H1 (cell line): ENCODE data around the gene CACNA2D4. TPM values are rescaled to one million over a fixed set of nuclear protein-coding genes. Genes with fewer than 3 reads are reported as not detected.

Experiments used
- CTCF ChIA-PET: fragments of 300-600 bp; sonication (Branson Sonifier 250); formaldehyde crosslinking; loops from one replicate; lab custom pipeline; 2021; ENCODE audit not compliant: partially characterized antibody; lab: Charles Lee
- POLR2A ChIA-PET: fragments of 300-600 bp; sonication (Branson Sonifier 250); formaldehyde crosslinking; loops from one replicate; lab custom pipeline; 2021; ENCODE audit warnings: inconsistent platforms; ENCODE audit not compliant: partially characterized antibody; lab: Charles Lee
- DNase-seq, 2 experiments: peaks; one replicate each; pipeline versions ENCODE4 v3.0.0 to v3.0.0-alpha.2; 2010 to 2022; ENCODE audit warnings: low spot score in 2 of 2, low read depth in 1 of 2, mixed read lengths in 1 of 2
- FAIRE-seq: peaks from 2 replicates; lab custom pipeline; 2011; peaks lifted over from hg19 to GRCh38; lab: Jason Lieb, UNC
- H2AFZ ChIP-seq: 2 replicates; pipeline ENCODE4 v1.8.1; 2012; ENCODE audit warnings: low read length, inconsistent platforms
- H2AK5ac ChIP-seq: 2 replicates; pipeline ENCODE4 v1.6.1; 2013; ENCODE audit warnings: low read depth, low read length
- H2BK120ac ChIP-seq: replicated peaks from 2 replicates; pipeline ENCODE3; 2013; ENCODE audit warnings: low read depth, low read length, inconsistent platforms
- H2BK12ac ChIP-seq: 2 replicates; pipeline ENCODE4 v1.6.1; 2013; ENCODE audit warnings: low read depth, low read length
- H2BK15ac ChIP-seq: 2 replicates; pipeline ENCODE4 v1.6.1; 2013; ENCODE audit warnings: low read length
- H2BK20ac ChIP-seq: 2 replicates; pipeline ENCODE4 v1.6.1; 2013; ENCODE audit warnings: low read length
- H2BK5ac ChIP-seq: 2 replicates; pipeline ENCODE4 v1.6.1; 2013; ENCODE audit warnings: low read depth, low read length
- H3K14ac ChIP-seq: 2 replicates; pipeline ENCODE4 v1.6.1; 2013; ENCODE audit warnings: inconsistent platforms; ENCODE audit not compliant: insufficient read length
- H3K18ac ChIP-seq: 2 replicates; pipeline ENCODE4 v1.6.1; 2013; ENCODE audit warnings: low read length; ENCODE audit errors: extremely low read depth
- H3K23ac ChIP-seq: 2 replicates; pipeline ENCODE4 v1.6.1; 2013; ENCODE audit warnings: inconsistent platforms; ENCODE audit not compliant: insufficient read length
- H3K23me2 ChIP-seq: 2 replicates; pipeline ENCODE4 v1.6.1; 2013; ENCODE audit warnings: low read depth, low read length
- H3K27ac ChIP-seq: 2 replicates; pipeline ENCODE4 v1.6.1; 2011; ENCODE audit warnings: low read depth, low read length, inconsistent platforms
- H3K27me3 ChIP-seq, 4 experiments: replicated peaks in 1 of 4; 1 replicate in 1 of 4; 2 replicates in 3 of 4; pipeline versions ENCODE4 v1.6.1 to v1.8.1; 2011 to 2013; ENCODE audit warnings: low read length in 3 of 4, mild to moderate bottlenecking in 3 of 4, inconsistent platforms in 2 of 4, mixed read lengths in 2 of 4, moderate library complexity in 1 of 4; ENCODE audit not compliant: control insufficient read depth in 3 of 4, insufficient read depth in 3 of 4; ENCODE audit errors: extremely low read depth in 1 of 4
- H3K36me3 ChIP-seq, 4 experiments: 2 replicates each; pipeline versions ENCODE4 v1.6.1 to v1.8.1; 2011 to 2013; ENCODE audit warnings: mild to moderate bottlenecking in 4 of 4, low read length in 3 of 4, moderate library complexity in 2 of 4, control low read depth in 1 of 4, inconsistent platforms in 1 of 4; ENCODE audit not compliant: insufficient read depth in 4 of 4, control insufficient read depth in 2 of 4
- H3K4ac ChIP-seq: replicated peaks from 2 replicates; pipeline ENCODE3; 2013; ENCODE audit warnings: low read length, low read depth, mixed read lengths, inconsistent platforms; ENCODE audit not compliant: insufficient read length
- H3K4me1 ChIP-seq, 4 experiments: replicated peaks in 1 of 4; 1 replicate in 1 of 4; 2 replicates in 3 of 4; pipeline versions ENCODE4 v1.6.1 to v1.8.1; 2011 to 2013; ENCODE audit warnings: low read length in 3 of 4, inconsistent platforms in 2 of 4, mixed read lengths in 1 of 4; ENCODE audit not compliant: insufficient read depth in 4 of 4, control insufficient read depth in 3 of 4
- H3K4me2 ChIP-seq, 2 experiments: 2 replicates each; pipeline versions ENCODE4 v1.6.1 to v1.8.1; 2011 to 2013; ENCODE audit warnings: low read depth in 2 of 2, low read length in 2 of 2, control low read depth in 1 of 2, inconsistent platforms in 1 of 2, mild to moderate bottlenecking in 1 of 2; ENCODE audit not compliant: insufficient read depth in 1 of 2
- H3K4me3 ChIP-seq, 4 experiments: fragments of 200-600, 300-600 bp in 1 of 4; sonication (generic), shearing (Covaris generic), sonication (Bioruptor Twin) in 1 of 4; 2 replicates each; pipeline versions ENCODE4 v1.5.1 to v1.8.1; 2011 to 2016; ENCODE audit warnings: low read length in 4 of 4, low read depth in 3 of 4, control low read depth in 2 of 4, inconsistent platforms in 2 of 4, mild to moderate bottlenecking in 2 of 4, mixed read lengths in 1 of 4, moderate library complexity in 1 of 4; ENCODE audit not compliant: insufficient read depth in 2 of 4; ENCODE audit errors: extremely low read depth in 1 of 4
- H3K56ac ChIP-seq: replicated peaks from 2 replicates; pipeline ENCODE3; 2013; ENCODE audit warnings: low read depth, mild to moderate bottlenecking, mixed read lengths, low read length, inconsistent platforms; ENCODE audit not compliant: insufficient read length
- H3K79me1 ChIP-seq: 2 replicates; pipeline ENCODE4 v1.6.1; 2013; ENCODE audit warnings: low read depth, low read length, control low read depth
- H3K79me2 ChIP-seq, 2 experiments: 2 replicates each; pipeline versions ENCODE4 v1.6.1 to v1.8.1; 2012 to 2013; ENCODE audit warnings: low read length in 2 of 2, mild to moderate bottlenecking in 2 of 2, inconsistent platforms in 1 of 2; ENCODE audit not compliant: insufficient read depth in 2 of 2, control insufficient read depth in 1 of 2
- H3K9ac ChIP-seq, 4 experiments: replicated peaks in 1 of 4; 1 replicate in 1 of 4; 2 replicates in 3 of 4; pipeline versions ENCODE4 v1.6.1 to v1.8.1; 2011 to 2013; ENCODE audit warnings: low read depth in 3 of 4, low read length in 3 of 4, control low read depth in 2 of 4, mild to moderate bottlenecking in 2 of 4, moderate library complexity in 2 of 4, inconsistent platforms in 1 of 4; ENCODE audit errors: extremely low read depth in 1 of 4
- H3K9me3 ChIP-seq, 2 experiments: 2 replicates each; pipeline versions ENCODE4 v1.6.1 to v1.8.1; 2012 to 2013; ENCODE audit warnings: mild to moderate bottlenecking in 2 of 2, moderate library complexity in 2 of 2, control low read depth in 1 of 2, inconsistent platforms in 1 of 2, low read depth in 1 of 2, low read length in 1 of 2, mixed read lengths in 1 of 2; ENCODE audit not compliant: insufficient read depth in 2 of 2
- H4K20me1 ChIP-seq, 2 experiments: replicated peaks in 1 of 2; 2 replicates each; pipeline versions ENCODE3 to v1.8.1; 2011 to 2013; ENCODE audit warnings: inconsistent platforms in 2 of 2, low read length in 2 of 2, mild to moderate bottlenecking in 1 of 2; ENCODE audit not compliant: insufficient read depth in 2 of 2, control insufficient read depth in 1 of 2
- H4K5ac ChIP-seq: 2 replicates; pipeline ENCODE4 v1.6.1; 2013; ENCODE audit warnings: low read length, low read depth, mixed read lengths, inconsistent platforms; ENCODE audit not compliant: insufficient read length
- H4K8ac ChIP-seq: 2 replicates; pipeline ENCODE4 v1.8.0; 2013; ENCODE audit warnings: mild to moderate bottlenecking, moderate library complexity, low read length, inconsistent platforms; ENCODE audit not compliant: insufficient read depth; ENCODE audit errors: extremely low read depth
- H4K91ac ChIP-seq: replicated peaks from 2 replicates; pipeline ENCODE3; 2013; ENCODE audit warnings: low read length, mixed read lengths, inconsistent platforms; ENCODE audit not compliant: insufficient read length
- BCL11A ChIP-seq, 2 experiments: IDR thresholded peaks; one replicate each; pipeline ENCODE4 v1.6.1; 2011; ENCODE audit warnings: low read depth in 2 of 2, low read length in 2 of 2, mild to moderate bottlenecking in 2 of 2
- BRCA1 ChIP-seq: IDR thresholded peaks from 2 replicates; pipeline ENCODE4 v1.6.1; 2012; ENCODE audit warnings: low read depth, low read length, improper control_type of control experiment
- GABPA ChIP-seq: IDR thresholded peaks from 2 replicates; pipeline ENCODE4 v1.6.1; 2011; ENCODE audit warnings: mild to moderate bottlenecking, low read length, moderate library complexity, borderline replicate concordance; ENCODE audit not compliant: insufficient read depth
- JUN ChIP-seq: IDR thresholded peaks from 2 replicates; pipeline ENCODE4 v1.6.1; 2011; ENCODE audit warnings: low read depth, mild to moderate bottlenecking, improper control_type of control experiment, low read length
- KDM5A ChIP-seq: fragments of 200-600 bp; IDR thresholded peaks from 2 replicates; pipeline ENCODE4 v1.7.1; 2012; ENCODE audit warnings: mild to moderate bottlenecking, low read length, inconsistent platforms, mixed read lengths
- MAFK ChIP-seq: IDR thresholded peaks from 2 replicates; pipeline ENCODE4 v1.6.1; 2012; ENCODE audit warnings: low read depth, mild to moderate bottlenecking, improper control_type of control experiment, low read length
- NRF1 ChIP-seq: IDR thresholded peaks from 2 replicates; pipeline ENCODE4 v1.6.1; 2011; ENCODE audit warnings: mild to moderate bottlenecking, low read depth, low read length, improper control_type of control experiment
- POU5F1 ChIP-seq: IDR thresholded peaks from 2 replicates; pipeline ENCODE4 v1.6.1; 2011; ENCODE audit warnings: low read depth, mild to moderate bottlenecking, low read length, moderate library complexity
- RFX5 ChIP-seq: IDR thresholded peaks from 2 replicates; pipeline ENCODE4 v1.6.1; 2011; ENCODE audit warnings: low read depth, low read length, improper control_type of control experiment, borderline replicate concordance
- SAP30 ChIP-seq: fragments of 300-600 bp; sonication (generic); IDR thresholded peaks from 2 replicates; pipeline ENCODE4 v1.7.1; 2012; ENCODE audit warnings: low read length, moderate library complexity, mild to moderate bottlenecking, inconsistent platforms; ENCODE audit not compliant: insufficient read depth, insufficient replicate concordance
- SIN3A ChIP-seq, 2 experiments: IDR thresholded peaks in 1 of 2; conservative IDR thresholded peaks in 1 of 2; 2 replicates each; pipeline ENCODE4 v1.6.1; 2011 to 2012; ENCODE audit warnings: low read length in 2 of 2, improper control_type of control experiment in 1 of 2, low read depth in 1 of 2, mild to moderate bottlenecking in 1 of 2
- SRF ChIP-seq: IDR thresholded peaks from 2 replicates; pipeline ENCODE4 v1.6.1; 2011; ENCODE audit warnings: mild to moderate bottlenecking, low read depth, low read length, moderate library complexity
- SUZ12 ChIP-seq: fragments of 200-600 bp; sonication (generic); IDR thresholded peaks from 2 replicates; pipeline ENCODE4 v1.6.1; 2012; ENCODE audit warnings: mild to moderate bottlenecking, inconsistent platforms, low read length, moderate library complexity, mixed read lengths
- WGBS, 2 experiments: shearing (Covaris generic) in 1 of 2; methylation state at CpG; one replicate each; pipeline versions ENCODE4 v1.1.6 to v1.1.7; 2013 to 2015; ENCODE audit warnings: low lambda C conversion rate in 2 of 2, mixed read lengths in 2 of 2, inconsistent platforms in 1 of 2, low coverage in 1 of 2, missing lambda C conversion rate in 1 of 2; ENCODE audit not compliant: insufficient replicate concordance in 2 of 2, insufficient coverage in 1 of 2, insufficient read length in 1 of 2; ENCODE audit errors: extremely low coverage in 1 of 2, missing lambda C conversion rate in 1 of 2; 5-methylcytosine and 5-hydroxymethylcytosine counted together
- polyA plus RNA-seq, 7 experiments: library from polyadenylated mRNA; depleted of rRNA in 3 of 7; stranded (reverse) in 5 of 7; unstranded in 2 of 7; fragments of >200 nt in 5 of 7; fragments of 200-250 nt in 2 of 7; gene quantifications; 1 replicate in 5 of 7; 2 replicates in 1 of 7; 4 replicates in 1 of 7; pipeline versions ENCODE4 v1.2.1 to v1.2.3, GENCODE V29; 2011 to 2013; ENCODE audit warnings: missing spikeins in 2 of 7, mixed read lengths in 2 of 7
- total RNA-seq: library from RNA; stranded (reverse); fragmentation: NEBNext Ultra II Directional; extraction: Animal tissue kit (Norgen Biotek cat#: 25700); gene quantifications from 2 replicates; pipeline ENCODE4 v1.2.1, GENCODE V29; 2021
- TF ChIP-seq, protein P1 (sequence below): IDR thresholded peaks from 2 replicates; pipeline ENCODE4 v1.6.1; 2012; ENCODE audit warnings: inconsistent platforms

Gene CACNA2D4
- total and polyA plus RNA-seq, 2 of the 8 experiments (the other 6 are each of a cell fraction or from before 2014, with no cell fraction given) = 0.44 to 0.88 TPM

DNA sequence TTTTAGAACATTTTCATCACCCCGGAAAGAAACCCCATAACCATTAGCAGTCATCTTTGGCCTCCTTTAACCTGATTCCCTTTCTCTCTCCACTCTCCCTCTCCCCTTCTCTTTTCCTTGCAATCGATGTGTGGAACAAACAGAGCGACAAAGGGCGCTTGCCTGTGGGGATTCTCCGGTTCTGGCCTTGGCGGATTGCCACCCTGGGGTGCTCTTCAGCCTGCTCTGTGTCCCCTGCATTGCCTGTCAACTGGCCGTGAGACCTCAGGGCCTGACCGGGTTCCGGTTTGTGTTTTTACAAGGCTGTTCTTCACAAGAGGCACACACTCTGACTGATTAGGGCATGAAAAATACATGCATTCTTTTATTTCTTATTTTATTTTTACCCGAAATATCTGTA lies 70.3 kb downstream of the CACNA2D4 start:
- POLR2A ChIA-PET = no interaction called here
- Histone ChIP-seq H2BK20ac (no peak overlapping the region), H4K20me1 (no peaks in the 10 kb centered on the region), H3K9me3 (no peaks in the 10 kb centered on the region), H3K79me1 (no peaks in the 10 kb centered on the region), H3K23me2 (no peaks in the 10 kb centered on the region), H3K4ac (no peak overlapping the region), H3K18ac (no peak overlapping the region), H3K23ac (no peak overlapping the region), H4K91ac (no peak overlapping the region), H2BK12ac (no peak overlapping the region), H2BK5ac (no peak overlapping the region), H3K4me1 (peaks cover 0 to 14% (median 4%) of the 10 kb centered on the region in 4 experiments; a peak in 6 of 7 replicates), H3K27ac (no peak overlapping the region), H3K9ac (no peak overlapping the region), H2BK15ac (no peak overlapping the region), H2AFZ (no peak overlapping the region; the same call in 1 of the 2 replicates), H2BK120ac (no peak overlapping the region), H3K14ac (no peak overlapping the region), H3K36me3 (no peaks in the 10 kb centered on the region), H2AK5ac (no peak overlapping the region), H3K4me3 (no peak overlapping the region), H4K8ac (no peak overlapping the region), H4K5ac (no peak overlapping the region), H3K79me2 (no peaks in the 10 kb centered on the region), H3K56ac (no peak overlapping the region), H3K4me2 (no peak overlapping the region), H3K27me3 (no peaks in the 10 kb centered on the region)
- CTCF ChIA-PET = no interaction called here
- FAIRE-seq (no peak), DNase-seq (no peak)
- WGBS, 2 experiments = 84% methylated on average over 10 of the region's 10 CpGs; no CpG with 5 or more reads in 1 of the 2 experiments
- TF ChIP-seq GABPA (no peak), JUN (no peak), BCL11A (IDR thresholded peaks at IDR 0.05; ENCODE audit: low read depth in 2 of 2, low read length in 2 of 2) (no peak), POU5F1 (no peak), SRF (no peak), KDM5A (no peak), NRF1 (no peak), BRCA1 (no peak), SIN3A (conservative IDR thresholded peaks at IDR 0.05 in 1 of 2, IDR thresholded peaks at IDR 0.05 in 1 of 2; ENCODE audit: low read depth in 1 of 2, low read length in 2 of 2) (no peak), MAFK (no peak), SAP30 (no peak), RFX5 (no peak), SUZ12 (no peak)
- TF ChIP-seq, protein P1, sequence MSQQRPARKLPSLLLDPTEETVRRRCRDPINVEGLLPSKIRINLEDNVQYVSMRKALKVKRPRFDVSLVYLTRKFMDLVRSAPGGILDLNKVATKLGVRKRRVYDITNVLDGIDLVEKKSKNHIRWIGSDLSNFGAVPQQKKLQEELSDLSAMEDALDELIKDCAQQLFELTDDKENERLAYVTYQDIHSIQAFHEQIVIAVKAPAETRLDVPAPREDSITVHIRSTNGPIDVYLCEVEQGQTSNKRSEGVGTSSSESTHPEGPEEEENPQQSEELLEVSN = no peak
